ENCODE results near the gene ARHGAP36.

GRCh38 chrX:131032354-131033230 is 25.6 kb upstream of the ARHGAP36 start:
- TF ChIP-seq CTCF (IDR thresholded peaks at IDR 0.05; ENCODE audit: insufficient read depth, low read length, poor library complexity, severe bottlenecking) (no peak), EZH2phosphoT487 (conservative IDR thresholded peaks at IDR 0.05; ENCODE audit: low read length) (no peak)
